GM21717 (cell line): ENCODE measurements around the gene INHBC.

Experiments used
- ATAC-seq: cut with Tn5 transposase; IDR thresholded peaks from one replicate; pipeline ENCODE4 v1.9.1; 2021; ENCODE audit warnings: mild to moderate bottlenecking, moderate library complexity; ENCODE audit not compliant: unreplicated experiment

The INHBC gene

DNA sequence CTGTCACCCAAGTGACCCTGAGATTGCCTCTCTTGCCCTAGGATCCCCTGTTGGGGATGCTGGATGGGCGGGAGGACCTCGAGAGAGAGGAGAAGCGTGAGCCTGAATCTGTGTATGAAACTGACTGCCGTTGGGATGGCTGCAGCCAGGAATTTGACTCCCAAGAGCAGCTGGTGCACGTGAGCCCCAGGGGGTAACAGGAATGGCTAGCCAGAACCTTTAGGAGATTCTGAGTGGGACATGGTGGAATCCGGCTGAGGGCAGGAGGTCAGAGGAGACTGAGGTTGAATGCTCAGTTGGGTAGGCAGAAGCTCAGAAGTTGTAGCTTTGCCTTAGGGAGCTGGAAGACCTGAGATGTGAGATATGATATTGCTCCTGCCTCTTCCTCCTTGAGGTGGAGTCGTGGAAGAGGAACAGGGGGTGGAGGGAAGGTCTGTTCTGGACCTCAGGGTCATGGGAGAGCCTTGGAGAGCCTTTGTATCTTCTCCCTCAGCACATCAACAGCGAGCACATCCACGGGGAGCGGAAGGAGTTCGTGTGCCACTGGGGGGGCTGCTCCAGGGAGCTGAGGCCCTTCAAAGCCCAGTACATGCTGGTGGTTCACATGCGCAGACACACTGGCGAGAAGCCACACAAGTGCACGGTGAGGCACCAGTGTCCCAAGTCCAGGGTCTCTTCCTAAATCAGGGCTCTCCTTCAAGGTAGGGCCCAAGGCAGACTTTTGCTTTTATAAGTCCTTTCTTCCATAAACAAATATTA, 31.3 kb downstream of the INHBC start:
- ATAC-seq = no peak

DNA sequence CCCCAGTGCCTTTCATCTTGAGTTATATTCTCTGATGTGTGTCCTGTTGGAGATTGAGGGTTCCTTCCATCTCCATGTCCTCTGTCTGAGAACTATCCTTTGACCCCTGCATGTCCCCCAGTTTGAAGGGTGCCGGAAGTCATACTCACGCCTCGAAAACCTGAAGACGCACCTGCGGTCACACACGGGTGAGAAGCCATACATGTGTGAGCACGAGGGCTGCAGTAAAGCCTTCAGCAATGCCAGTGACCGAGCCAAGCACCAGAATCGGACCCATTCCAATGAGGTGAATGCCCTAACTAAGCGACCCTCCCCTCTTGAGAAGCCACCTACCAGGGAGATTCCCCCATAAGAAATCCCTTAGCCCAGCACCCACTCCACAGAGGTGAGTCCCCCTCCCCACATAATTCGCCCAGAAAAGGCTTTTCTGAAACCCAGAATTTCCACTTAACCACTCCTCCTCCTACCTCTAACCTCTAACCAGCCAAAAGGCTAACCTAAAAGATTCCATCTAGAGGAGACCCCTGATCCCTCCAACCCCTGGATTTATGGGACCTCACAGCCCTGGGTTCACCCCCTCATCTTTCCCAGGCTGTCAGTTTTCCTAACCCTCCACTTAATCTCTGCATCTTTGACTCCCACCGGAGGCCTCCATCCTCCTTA, 32.8 kb downstream of the INHBC start:
- ATAC-seq = no peak

DNA sequence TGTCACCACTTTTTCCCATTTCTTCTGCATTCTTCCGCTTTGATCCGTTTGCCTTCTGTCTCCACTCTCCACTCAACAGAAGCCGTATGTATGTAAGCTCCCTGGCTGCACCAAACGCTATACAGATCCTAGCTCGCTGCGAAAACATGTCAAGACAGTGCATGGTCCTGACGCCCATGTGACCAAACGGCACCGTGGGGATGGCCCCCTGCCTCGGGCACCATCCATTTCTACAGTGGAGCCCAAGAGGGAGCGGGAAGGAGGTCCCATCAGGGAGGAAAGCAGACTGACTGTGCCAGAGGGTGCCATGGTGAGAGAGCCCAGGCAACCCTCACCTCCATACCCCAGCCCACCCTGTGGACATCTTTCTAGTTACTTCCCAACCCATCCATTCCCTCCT, 33.3 kb downstream of the INHBC start:
- no peak for ATAC-seq

DNA sequence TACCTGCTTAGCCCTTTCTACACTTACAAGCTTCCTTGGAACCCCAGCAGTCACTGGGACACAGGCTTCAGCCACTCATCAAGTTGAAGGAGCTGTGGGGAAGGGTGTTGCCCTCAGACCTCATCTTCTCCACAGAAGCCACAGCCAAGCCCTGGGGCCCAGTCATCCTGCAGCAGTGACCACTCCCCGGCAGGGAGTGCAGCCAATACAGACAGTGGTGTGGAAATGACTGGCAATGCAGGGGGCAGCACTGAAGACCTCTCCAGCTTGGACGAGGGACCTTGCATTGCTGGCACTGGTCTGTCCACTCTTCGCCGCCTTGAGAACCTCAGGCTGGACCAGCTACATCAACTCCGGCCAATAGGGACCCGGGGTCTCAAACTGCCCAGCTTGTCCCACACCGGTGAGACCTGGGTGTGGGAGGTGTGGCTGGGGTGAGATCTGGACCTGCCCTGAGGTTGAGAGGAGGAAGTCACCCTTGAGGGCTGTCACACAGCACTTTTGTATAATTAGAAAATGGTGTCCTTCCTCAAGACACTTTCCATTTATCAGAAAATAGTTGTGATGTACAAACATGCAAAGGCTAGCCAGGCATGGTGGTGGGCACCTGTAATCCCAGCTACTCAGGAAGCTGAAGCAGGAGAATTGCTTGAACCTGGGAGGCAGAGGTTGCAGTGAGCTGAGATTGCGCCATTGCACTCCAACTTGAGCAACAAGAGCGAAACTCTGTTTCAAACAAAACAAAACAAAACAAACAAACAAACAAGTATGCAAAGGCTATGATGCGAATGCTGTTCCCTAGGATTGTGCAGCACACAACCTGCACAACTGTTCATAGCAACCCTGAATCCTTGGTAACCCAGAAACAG, 34.9 kb downstream of the INHBC start:
- no peak for ATAC-seq

DNA sequence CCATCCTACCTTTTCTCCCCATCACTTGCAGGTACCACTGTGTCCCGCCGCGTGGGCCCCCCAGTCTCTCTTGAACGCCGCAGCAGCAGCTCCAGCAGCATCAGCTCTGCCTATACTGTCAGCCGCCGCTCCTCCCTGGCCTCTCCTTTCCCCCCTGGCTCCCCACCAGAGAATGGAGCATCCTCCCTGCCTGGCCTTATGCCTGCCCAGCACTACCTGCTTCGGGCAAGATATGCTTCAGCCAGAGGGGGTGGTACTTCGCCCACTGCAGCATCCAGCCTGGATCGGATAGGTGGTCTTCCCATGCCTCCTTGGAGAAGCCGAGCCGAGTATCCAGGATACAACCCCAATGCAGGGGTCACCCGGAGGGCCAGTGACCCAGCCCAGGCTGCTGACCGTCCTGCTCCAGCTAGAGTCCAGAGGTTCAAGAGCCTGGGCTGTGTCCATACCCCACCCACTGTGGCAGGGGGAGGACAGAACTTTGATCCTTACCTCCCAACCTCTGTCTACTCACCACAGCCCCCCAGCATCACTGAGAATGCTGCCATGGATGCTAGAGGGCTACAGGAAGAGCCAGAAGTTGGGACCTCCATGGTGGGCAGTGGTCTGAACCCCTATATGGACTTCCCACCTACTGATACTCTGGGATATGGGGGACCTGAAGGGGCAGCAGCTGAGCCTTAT, 35.8 kb downstream of the INHBC start:
- no peak for ATAC-seq

DNA sequence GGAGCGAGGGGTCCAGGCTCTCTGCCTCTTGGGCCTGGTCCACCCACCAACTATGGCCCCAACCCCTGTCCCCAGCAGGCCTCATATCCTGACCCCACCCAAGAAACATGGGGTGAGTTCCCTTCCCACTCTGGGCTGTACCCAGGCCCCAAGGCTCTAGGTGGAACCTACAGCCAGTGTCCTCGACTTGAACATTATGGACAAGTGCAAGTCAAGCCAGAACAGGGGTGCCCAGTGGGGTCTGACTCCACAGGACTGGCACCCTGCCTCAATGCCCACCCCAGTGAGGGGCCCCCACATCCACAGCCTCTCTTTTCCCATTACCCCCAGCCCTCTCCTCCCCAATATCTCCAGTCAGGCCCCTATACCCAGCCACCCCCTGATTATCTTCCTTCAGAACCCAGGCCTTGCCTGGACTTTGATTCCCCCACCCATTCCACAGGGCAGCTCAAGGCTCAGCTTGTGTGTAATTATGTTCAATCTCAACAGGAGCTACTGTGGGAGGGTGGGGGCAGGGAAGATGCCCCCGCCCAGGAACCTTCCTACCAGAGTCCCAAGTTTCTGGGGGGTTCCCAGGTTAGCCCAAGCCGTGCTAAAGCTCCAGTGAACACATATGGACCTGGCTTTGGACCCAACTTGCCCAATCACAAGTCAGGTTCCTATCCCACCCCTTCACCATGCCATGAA, 36.5 kb downstream of the INHBC start:
- ATAC-seq = no peak

DNA sequence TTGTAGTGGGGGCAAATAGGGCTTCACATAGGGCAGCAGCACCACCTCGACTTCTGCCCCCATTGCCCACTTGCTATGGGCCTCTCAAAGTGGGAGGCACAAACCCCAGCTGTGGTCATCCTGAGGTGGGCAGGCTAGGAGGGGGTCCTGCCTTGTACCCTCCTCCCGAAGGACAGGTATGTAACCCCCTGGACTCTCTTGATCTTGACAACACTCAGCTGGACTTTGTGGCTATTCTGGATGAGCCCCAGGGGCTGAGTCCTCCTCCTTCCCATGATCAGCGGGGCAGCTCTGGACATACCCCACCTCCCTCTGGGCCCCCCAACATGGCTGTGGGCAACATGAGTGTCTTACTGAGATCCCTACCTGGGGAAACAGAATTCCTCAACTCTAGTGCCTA, 37.1 kb downstream of the INHBC start:
- no peak for ATAC-seq

DNA sequence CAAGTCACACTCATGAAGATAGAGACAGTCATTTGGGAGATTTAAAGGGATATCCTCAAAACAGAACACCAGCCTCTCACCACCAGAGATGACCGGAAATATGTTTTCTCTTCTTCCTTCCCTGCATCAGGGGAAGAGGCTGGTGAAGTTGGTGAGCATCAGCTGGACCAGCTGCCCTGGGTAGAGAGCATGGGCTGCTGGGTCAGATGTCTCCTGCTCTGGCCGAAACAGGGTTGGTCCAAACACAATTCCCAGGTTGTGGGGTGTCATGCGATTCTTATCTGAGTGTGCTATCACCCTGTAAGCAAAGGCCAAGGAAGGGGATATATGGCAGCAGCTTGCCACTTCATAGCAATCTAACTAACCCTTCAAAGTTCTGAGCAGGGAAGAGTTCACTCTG, 37.8 kb downstream of the INHBC start:
- ATAC-seq = no peak

DNA sequence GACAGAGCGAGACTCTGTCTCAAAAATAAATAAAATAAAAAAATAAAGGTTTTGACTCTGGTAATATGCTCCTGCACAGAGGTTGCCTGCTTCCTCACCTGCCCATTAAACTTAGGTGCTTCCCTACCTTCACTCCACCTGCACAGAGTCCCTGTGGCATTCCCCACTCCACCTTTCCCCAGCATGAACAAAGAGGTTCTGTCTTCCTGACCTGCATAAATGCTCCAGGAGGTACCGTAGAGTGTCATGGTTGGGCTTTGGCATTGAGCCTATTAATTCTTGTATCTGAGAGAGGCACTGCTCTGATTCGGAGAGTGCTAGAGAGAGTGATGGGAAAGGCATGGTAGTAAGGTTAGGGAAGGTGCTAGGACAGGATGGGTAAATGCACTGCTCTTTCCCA, 38.8 kb downstream of the INHBC start:
- no peak for ATAC-seq

DNA sequence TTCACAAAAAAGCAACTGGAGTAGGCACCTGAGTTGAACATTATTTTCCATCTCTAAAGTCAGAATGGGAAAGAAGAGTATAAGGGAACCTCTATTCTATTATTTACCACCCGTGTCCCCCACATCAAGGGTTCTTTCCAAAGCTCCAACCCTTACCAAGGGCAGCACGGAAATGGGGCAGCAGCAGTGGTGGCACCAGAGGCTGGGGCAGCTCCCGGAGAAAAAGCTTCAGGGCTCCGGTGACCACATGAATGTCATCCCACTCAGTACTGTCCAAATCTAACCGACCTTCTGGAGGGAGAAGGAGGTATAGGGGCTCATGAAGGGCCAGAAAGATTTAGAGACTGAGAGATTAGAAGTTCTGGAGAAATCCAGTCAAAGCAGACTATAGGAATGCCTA, 39.3 kb downstream of the INHBC start:
- no peak for ATAC-seq

DNA sequence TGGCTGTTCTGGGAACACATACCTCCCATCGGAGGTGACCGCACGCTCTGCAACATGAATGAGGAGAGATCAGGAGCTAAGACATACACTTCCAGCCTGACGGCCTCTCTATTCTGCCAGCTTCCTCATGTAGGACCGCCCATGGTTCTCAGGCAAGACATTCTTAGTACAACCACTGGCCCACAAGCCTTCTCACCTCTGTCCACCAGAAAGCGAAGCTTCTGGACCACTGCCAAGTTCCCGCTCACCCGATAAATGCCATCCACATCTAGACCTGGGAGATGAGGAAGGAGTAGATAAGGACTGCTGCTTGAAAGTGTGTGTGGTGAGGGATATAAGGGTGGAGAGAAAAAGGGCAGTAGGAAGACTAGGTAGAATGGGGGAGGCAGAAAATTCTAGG, 39.8 kb downstream of the INHBC start:
- no peak for ATAC-seq

DNA sequence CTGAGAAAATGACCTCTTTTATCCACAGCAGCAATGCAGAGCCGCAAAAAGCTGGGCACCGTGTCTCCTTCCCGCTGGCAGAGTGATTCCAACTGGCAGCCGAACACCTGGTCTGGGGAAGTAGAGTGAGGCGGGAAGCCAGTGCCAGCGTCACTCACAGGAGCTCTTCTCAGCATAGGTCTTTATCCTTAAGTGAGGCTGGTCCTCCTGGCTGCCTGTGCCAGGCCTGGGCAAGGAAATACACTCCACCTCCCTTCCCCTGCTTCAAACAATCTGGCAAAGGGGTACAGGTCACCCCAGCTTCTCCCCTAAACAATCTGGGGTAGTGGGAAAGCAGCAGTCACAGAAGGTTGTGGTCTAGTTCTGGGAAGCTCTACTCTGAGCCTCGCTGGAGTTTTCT, 40.3 kb downstream of the INHBC start:
- no peak for ATAC-seq

DNA sequence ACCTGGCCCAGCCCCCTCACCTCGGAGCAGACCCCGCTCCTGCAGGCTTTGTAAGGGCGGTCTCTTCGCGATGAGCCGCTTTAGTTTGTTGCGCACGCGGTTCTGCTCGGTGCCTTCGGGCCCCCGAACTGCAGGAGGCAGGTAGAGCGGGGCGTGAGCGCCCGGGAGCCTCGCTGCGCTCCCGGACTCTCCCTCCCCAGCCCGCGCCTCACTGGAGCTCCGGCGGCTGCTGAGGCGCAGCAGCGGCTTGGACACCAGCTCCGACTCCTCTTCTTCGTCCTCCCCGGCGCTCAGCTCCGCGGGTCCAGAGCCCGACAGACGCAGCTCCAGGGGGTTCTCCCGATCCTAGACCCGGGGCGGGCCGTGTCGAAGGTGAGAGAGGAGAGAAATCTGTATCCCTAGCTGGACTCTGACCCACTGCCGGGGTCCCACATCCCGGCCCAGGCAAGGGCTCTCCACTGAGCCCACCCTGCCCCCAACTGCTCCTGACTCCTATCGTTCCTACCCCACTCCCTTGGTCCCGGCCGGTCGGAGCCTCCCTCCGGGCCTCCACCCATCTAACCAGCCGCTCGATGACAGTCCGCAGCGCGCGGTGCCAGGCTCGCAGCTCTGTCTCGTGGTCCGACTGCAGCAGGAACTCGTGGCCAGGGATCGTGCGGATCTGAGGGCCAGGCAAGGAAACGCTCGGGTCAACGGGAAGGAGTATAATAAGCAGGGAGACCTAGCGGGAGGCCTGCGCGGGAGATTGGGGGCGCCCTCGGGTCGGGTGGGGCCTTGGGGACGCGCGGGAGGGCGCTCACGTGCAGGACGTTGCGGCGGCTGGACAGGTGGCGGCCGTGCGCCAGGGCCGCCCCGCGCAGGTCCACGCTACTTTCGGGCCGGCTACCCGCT, 40.9 kb downstream of the INHBC start:
- ATAC-seq = no peak

DNA sequence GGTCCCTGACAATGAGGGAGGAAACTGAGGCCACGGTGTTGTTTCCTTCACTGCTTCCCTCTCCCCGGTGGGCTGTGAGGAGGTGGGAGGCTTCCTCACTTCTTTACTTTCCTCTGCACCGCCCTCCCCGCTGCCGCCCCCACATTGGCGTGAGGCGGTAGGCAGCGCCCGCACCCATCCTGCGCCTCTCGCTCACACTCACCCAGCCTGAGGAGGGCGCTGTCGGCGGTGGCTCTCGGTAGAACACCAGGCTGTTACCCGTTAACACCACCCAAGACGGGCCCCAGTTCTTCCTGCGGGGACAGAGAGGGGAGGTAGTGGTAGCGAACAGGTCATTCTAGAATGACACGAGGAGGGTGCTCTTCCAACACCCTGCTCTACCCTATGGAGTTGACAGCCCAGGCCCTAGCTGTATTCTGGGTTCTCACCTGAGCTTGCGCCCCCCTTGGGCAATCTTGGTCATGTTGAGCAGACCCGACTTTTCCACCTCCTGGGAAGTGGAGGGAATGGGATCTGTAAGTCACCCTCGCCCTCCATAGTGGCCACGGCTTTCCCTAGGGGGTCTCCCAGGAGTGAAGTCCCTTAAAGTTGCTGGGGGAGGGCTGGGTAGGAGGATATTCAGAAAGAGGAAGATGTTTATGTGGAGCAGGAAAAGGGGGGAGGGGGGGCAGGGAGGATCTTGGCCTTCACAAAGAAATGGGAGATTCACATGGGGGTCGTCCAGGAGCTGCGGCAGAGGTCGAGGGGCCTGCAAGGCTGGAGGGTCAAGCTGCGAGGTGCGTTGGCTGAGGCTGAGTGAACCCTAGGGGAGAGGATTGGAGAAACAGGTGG, 41.8 kb downstream of the INHBC start:
- no peak for ATAC-seq

DNA sequence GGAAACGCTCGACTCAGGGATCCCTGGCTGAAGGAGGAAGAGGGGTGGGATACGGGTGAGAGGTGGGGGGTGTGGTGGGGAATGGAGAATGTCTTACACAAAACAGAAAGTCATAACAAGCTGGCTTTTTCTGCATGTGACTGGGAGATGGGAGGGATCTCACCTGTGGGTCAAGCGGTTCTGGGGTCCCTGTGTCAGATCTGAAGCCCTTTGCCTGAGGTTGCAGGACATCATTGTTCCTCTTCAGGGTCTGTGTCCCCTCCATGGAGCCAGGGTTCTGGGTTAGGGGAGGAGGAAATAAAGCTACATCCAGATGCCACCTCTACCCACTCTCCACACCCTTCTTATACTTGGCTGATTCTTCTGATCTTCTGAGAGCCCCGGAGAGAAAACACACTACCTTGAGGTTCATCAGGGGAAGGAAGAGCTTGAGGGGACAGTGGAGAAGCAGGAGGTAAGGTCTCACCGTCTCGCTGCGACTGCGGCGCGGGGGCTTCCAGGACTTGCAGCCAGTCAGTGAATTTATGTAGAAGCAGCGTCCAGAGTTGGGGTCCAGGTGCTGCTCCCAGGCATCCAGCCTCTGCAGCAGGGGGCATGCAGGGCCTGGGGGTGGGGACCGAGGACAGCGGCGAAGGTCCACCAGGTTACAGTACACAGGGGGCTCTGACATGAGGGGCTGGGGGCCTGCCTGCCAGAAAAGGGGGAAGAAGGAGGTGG, 42.6 kb downstream of the INHBC start:
- ATAC-seq = no peak

DNA sequence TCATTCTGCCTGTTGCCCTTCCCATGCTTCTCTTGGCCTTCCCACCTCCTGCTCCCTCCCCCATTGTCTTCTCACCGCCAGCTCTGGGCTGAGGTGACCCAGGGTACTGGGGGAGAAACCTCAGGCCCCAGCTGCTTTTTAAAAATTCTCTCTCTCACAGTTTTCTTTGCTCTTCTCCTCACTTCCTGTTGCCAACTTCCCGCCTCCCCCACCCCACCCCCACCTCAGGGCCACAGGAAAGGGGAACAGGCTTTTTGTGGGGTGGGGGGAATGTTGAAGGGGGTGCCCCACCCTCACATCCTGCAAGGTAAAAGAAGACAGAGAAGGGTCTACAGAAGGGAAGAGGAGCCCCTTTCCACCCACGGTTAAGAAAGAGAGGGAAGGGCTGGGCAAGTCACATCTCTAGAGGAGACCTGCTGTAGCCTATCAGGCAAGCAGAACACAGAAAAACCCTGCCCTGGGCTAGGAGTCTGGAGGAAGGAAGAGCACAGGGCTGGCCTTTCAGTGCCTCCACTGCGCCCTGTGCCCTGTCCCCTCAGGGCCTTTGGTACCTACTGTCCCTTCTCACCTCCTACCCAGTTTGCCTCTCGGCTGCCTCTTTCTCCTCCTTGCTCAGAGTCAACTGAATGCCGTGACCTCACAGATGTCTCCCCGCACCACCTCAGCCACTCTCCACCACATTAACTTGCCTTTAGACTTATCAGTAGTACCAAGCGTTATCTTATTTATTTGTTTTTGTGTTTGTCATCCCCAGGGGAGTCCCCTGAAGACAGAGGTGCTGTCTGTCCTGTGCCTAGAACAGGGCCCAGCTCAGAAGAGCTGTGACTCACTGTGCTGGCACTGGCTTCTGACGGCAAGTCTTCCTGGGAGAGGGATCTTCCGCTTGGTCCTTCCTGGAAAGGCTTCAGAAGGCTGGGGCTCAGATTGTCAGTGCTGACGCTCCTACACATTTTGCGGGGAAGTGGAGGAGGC, 43.4 kb downstream of the INHBC start:
- ATAC-seq = peak; percentile 46

DNA sequence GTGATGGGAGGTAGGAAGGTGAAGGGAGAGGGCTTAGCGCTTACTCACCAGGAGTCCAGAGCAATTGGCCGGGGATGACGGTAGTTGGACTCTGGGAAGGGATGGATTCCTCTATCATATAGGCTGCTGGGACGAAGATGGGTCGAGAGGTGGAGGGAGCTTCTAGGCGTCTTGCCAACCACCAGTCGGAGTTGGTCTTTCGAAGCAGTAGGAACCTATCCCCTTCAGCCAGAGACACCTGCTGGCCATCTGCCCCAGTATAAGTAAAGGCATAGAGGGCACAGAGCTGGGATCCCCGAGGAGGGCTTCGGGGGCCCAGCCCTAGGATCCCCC, 44.4 kb downstream of the INHBC start:
- no peak for ATAC-seq
